PC-9 (cell line): ENCODE measurements around the gene MYO10. TPM values are rescaled to one million over a fixed set of nuclear protein-coding genes. Genes with fewer than 3 reads are reported as not detected.

Source experiments
- BruUV-seq: library from RNA; stranded (reverse); fragments of 400-500 nt; replicated peaks from 2 replicates; lab custom pipeline; 2021; lab: Mats Ljungman, UMichigan
- CTCF ChIA-PET: fragments of 300-600 bp; sonication (Branson Sonifier 250); formaldehyde crosslinking; loops from one replicate; lab custom pipeline; 2022; ENCODE audit warnings: antibody characterized with exemption; lab: Charles Lee
- POLR2A ChIA-PET: fragments of 300-600 bp; sonication (Branson Sonifier 250); formaldehyde crosslinking; loops from one replicate; lab custom pipeline; 2022; ENCODE audit warnings: antibody characterized with exemption; ENCODE audit not compliant: unreplicated experiment; lab: Charles Lee
- DNase-seq, 2 experiments: peaks; one replicate each; pipeline versions ENCODE4 v3.0.0 to v3.0.0-alpha.2; 2015 to 2022; ENCODE audit warnings: mixed read lengths in 1 of 2
- H2AFZ ChIP-seq: fragments of 200-600 bp; sonication (generic); 2 replicates; pipeline ENCODE4 v1.8.1; 2017; ENCODE audit warnings: antibody characterized with exemption
- H3F3A ChIP-seq: fragments of 200-600 bp; sonication (generic); 2 replicates; pipeline ENCODE4 v1.8.1; 2017; ENCODE audit warnings: antibody characterized with exemption, mild to moderate bottlenecking, low read depth; ENCODE audit not compliant: insufficient read depth
- H3K27ac ChIP-seq: fragments of 200-600 bp; sonication (generic); 2 replicates; pipeline ENCODE4 v1.6.1; 2016; ENCODE audit warnings: mixed run types
- H3K27me3 ChIP-seq: fragments of 200-600 bp; sonication (generic); 2 replicates; pipeline ENCODE4 v1.6.1; 2016; ENCODE audit warnings: low read depth, mixed run types; ENCODE audit not compliant: insufficient read depth
- H3K36me3 ChIP-seq: fragments of 200-600 bp; sonication (generic); 2 replicates; pipeline ENCODE4 v1.6.1; 2016; ENCODE audit warnings: low read depth, mixed run types
- H3K4me1 ChIP-seq: fragments of 200-600 bp; sonication (generic); replicated peaks from 2 replicates; pipeline ENCODE4 v1.6.1; 2016; ENCODE audit warnings: mixed run types; ENCODE audit not compliant: insufficient read depth
- H3K4me2 ChIP-seq: fragments of 200-600 bp; sonication (generic); 2 replicates; pipeline ENCODE4 v1.6.1; 2017; ENCODE audit warnings: mixed run types
- H3K4me3 ChIP-seq: fragments of 200-600 bp; sonication (generic); 2 replicates; pipeline ENCODE4 v1.6.1; 2016; ENCODE audit warnings: mixed run types
- H3K79me2 ChIP-seq: fragments of 200-600 bp; sonication (generic); 2 replicates; pipeline ENCODE4 v1.6.1; 2017; ENCODE audit warnings: low read depth, mixed run types
- H3K9me2 ChIP-seq: fragments of 200-600 bp; sonication (generic); 2 replicates; pipeline ENCODE4 v1.8.1; 2017; ENCODE audit warnings: mild to moderate bottlenecking; ENCODE audit not compliant: insufficient read depth
- H3K9me3 ChIP-seq: fragments of 200-600 bp; sonication (generic); 2 replicates; pipeline ENCODE4 v1.8.1; 2016; ENCODE audit warnings: low read depth; ENCODE audit not compliant: insufficient read depth
- H4K20me1 ChIP-seq: fragments of 200-600 bp; sonication (generic); 2 replicates; pipeline ENCODE4 v1.8.1; 2017; ENCODE audit not compliant: insufficient read depth
- EZH2 ChIP-seq: fragments of 200-600 bp; sonication (generic); IDR thresholded peaks from 2 replicates; pipeline ENCODE4 v1.8.0; 2017; ENCODE audit warnings: antibody characterized with exemption, low read depth
- intact Hi-C: fragments of 100-400 bp; cut with micrococcal nuclease; formaldehyde crosslinking; loops from one replicate; pipeline ENCODE4 v1.10.0; 2022; ENCODE audit not compliant: unreplicated experiment
- total RNA-seq: library from RNA; stranded (reverse); gene quantifications from 2 replicates; pipeline ENCODE4 v1.2.3, GENCODE V29; 2021
- TF ChIP-seq, protein P1 (sequence below): fragments of 200-600 bp; sonication (generic); conservative IDR thresholded peaks from 2 replicates; pipeline ENCODE4 v1.6.1; 2017; ENCODE audit warnings: mixed run types, antibody characterized with exemption, mild to moderate bottlenecking, moderate library complexity

The MYO10 gene
- total RNA-seq, 1 experiment from 2014 or later: 92.8 TPM

DNA sequence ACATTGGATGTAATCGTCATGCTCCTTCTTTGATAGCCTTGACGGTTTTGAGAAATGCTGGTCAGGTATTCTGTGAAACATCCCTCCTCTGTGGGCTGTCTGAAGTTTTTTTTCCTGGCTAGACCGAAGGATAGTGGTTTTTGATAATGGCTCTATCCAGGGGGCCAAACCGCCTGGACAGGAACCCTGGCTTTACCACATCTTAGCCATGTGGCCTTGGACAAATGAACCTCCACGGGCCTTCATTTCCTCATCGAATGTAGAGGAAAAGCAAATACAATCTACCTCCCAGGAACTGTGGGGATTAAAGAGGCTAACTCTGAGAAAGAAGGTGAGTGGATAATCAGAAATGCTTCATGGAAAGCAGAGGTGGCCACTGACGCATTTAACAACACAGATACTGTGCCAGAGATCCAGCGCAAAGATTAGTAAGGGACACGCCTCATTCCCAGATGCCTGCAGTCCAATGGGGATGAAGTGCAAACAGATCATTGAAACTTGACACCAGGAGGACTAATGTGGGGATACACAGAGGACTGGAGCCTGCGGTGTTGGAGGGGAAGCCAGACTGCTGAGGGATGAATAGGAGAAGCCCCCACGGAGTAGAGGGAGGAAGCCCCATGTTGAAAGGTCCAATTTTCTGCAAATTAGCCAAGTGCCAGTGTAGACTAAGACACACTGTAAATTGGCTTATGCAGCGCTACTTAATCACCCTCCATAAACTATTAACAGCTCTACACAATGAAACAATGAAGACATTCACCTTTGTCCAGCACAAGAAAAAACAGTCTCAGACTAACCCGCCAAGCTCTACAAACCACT, 41.6 kb downstream of the MYO10 start:
- peak overlapping the region; percentile 77 for H3K4me2 ChIP-seq
- H3K27ac ChIP-seq: peak overlapping the region; percentile 92
- H3K79me2 ChIP-seq: peaks cover 83% of the 10 kb centered on the region
- ChIA-PET CTCF (interaction anchor here (0.6 to 1.2 kb wide), 3 partner anchors 19 to 238 kb away, joined by 3 to 13 read pairs (median 3); no protein-coding TSS in a partner anchor), POLR2A (interaction anchor here (0.7 kb wide), 1 partner anchor 265 kb away, joined by 4 read pairs; no protein-coding TSS in a partner anchor)
- H3K4me1 ChIP-seq: peaks cover 88% of the 10 kb centered on the region
- H3K9me2 ChIP-seq: no peaks in the 10 kb centered on the region
- DNase-seq: peak; percentile 91 to 99
- H3K36me3 ChIP-seq: no peaks in the 10 kb centered on the region
- H3K4me3 ChIP-seq: peak overlapping the region; percentile 41; the same call in 1 of the 2 replicates
- H3F3A ChIP-seq: peaks cover 46% of the 10 kb centered on the region
- H2AFZ ChIP-seq: no peak overlapping the region
- TF ChIP-seq, protein P1, sequence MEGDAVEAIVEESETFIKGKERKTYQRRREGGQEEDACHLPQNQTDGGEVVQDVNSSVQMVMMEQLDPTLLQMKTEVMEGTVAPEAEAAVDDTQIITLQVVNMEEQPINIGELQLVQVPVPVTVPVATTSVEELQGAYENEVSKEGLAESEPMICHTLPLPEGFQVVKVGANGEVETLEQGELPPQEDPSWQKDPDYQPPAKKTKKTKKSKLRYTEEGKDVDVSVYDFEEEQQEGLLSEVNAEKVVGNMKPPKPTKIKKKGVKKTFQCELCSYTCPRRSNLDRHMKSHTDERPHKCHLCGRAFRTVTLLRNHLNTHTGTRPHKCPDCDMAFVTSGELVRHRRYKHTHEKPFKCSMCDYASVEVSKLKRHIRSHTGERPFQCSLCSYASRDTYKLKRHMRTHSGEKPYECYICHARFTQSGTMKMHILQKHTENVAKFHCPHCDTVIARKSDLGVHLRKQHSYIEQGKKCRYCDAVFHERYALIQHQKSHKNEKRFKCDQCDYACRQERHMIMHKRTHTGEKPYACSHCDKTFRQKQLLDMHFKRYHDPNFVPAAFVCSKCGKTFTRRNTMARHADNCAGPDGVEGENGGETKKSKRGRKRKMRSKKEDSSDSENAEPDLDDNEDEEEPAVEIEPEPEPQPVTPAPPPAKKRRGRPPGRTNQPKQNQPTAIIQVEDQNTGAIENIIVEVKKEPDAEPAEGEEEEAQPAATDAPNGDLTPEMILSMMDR: no peak
- no peak for TF ChIP-seq EZH2
- intact Hi-C loops: loop anchor here (1.0 to 5.0 kb wide), 5 partner anchors 19 to 118 kb away; no protein-coding TSS in a partner anchor
- H4K20me1 ChIP-seq: no peaks in the 10 kb centered on the region; the same call in 1 of the 2 replicates
- no TSS peak for BruUV-seq
- no peaks in the 10 kb centered on the region for H3K27me3 ChIP-seq
- H3K9me3 ChIP-seq: no peaks in the 10 kb centered on the region

DNA sequence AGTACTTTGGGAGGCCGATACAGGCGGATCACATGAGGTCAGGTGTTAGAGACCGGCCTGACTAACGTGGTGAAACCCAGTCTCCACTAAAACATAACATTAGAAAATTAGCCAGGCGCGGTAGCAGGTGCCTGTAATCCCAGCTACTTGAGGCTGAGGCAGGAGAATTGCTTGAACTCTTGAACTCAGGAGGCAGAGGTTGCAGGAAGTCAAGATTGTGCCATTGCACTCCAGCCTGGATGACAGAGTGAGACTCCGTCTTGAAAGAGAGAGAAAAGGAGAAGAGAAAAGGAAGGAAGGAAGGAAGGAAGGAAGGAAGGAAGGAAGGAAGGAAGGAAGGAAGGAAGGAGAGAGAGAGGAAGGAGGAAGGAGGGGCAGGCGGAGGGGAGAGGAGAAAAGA, 45.1 kb downstream of the MYO10 start:
- Histone ChIP-seq H3K27ac (peak overlapping the region; percentile 72; the same call in 1 of the 2 replicates), H4K20me1 (peaks cover 3% of the 10 kb centered on the region; the same call in 1 of the 2 replicates), H3K79me2 (peaks cover 80% of the 10 kb centered on the region), H2AFZ (no peak overlapping the region), H3K4me1 (peaks cover 69% of the 10 kb centered on the region), H3K4me2 (peak overlapping the region; percentile 71; the same call in 1 of the 2 replicates), H3K9me2 (no peaks in the 10 kb centered on the region), H3F3A (peaks cover 53% of the 10 kb centered on the region), H3K27me3 (no peaks in the 10 kb centered on the region), H3K9me3 (no peaks in the 10 kb centered on the region), H3K36me3 (no peaks in the 10 kb centered on the region), H3K4me3 (no peak overlapping the region)
- intact Hi-C loops: loop anchor here (5.0 kb wide), 1 partner anchor 121 kb away; no protein-coding TSS in a partner anchor
- TF ChIP-seq EZH2: no peak
- TF ChIP-seq, protein P1: no peak
- POLR2A ChIA-PET: no interaction called here
- no peak for DNase-seq
- CTCF ChIA-PET: interaction anchor here (0.7 kb wide), 1 partner anchor 20 kb away, joined by 4 read pairs; no protein-coding TSS in a partner anchor
- BruUV-seq: no TSS peak

DNA sequence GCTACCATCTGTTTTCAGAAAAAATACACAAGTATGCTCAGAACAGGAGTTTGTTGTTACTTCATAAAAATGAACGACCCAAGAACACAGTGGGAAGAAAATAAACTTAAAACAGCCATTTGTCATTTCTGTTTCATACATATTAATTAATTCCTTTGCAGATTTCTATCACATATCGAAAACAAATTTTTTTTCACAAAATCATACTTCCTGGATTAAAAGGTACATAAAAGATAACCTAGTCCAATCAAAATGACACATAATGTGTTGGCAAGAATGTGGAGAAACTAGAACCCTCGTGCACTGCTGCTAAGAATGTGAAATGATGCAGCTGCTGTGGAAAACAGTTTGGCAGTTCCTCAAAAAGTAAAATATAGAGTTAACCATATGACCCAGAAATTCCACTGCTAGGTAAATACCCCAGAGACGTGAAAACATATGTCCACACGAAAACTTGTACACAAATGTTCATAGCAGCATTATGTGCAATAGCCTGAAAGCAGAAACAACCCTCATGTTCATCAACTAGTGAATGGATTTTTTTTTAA, 46.0 kb downstream of the MYO10 start:
- TF ChIP-seq EZH2: no peak
- TF ChIP-seq, protein P1: no peak
- Histone ChIP-seq H3F3A (peaks cover 51% of the 10 kb centered on the region), H3K4me1 (peaks cover 64% of the 10 kb centered on the region), H3K9me3 (no peaks in the 10 kb centered on the region), H3K4me3 (peak overlapping the region; percentile 35; the same call in 1 of the 2 replicates), H4K20me1 (peaks cover 3% of the 10 kb centered on the region; the same call in 1 of the 2 replicates), H3K4me2 (peak overlapping the region; percentile 71), H3K9me2 (no peaks in the 10 kb centered on the region), H2AFZ (no peak overlapping the region), H3K27ac (peak overlapping the region; percentile 72), H3K27me3 (no peaks in the 10 kb centered on the region), H3K36me3 (no peaks in the 10 kb centered on the region), H3K79me2 (peaks cover 80% of the 10 kb centered on the region)
- no TSS peak for BruUV-seq
- CTCF ChIA-PET: interaction anchor here (0.7 to 2.8 kb wide), 3 partner anchors 46 to 301 kb away, joined by 3 to 9 read pairs (median 5); partner anchors contain the start of gene MYO10
- POLR2A ChIA-PET: interaction anchor here (0.6 to 1.0 kb wide), 5 partner anchors 26 to 424 kb away, joined by 3 to 7 read pairs (median 4); partner anchors contain the start of gene MYO10
- intact Hi-C loops: loop anchor here (1.0 to 5.0 kb wide), 3 partner anchors 44 to 122 kb away; no protein-coding TSS in a partner anchor
- DNase-seq: peak; percentile 54 to 95
